Activated CD8-positive, alpha-beta memory T cell treated with anti-CD3 and anti-CD28 coated beads, Interleukin-2, amount 50 U/mL, for 24 hours (primary cell): Measurements from ENCODE around the gene DCDC2.
"Not testable (repeated sequence)": the region's sequence is repeated elsewhere in the genome, so short reads cannot be mapped to it uniquely, and the experiment has no call there.

Experiments used
- DNase-seq: peaks from one replicate; pipeline ENCODE4 v3.0.0-alpha.2; 2020; ENCODE audit errors: extremely low read depth

Gene DCDC2

GRCh38 chr6:24327756-24328155 lies 30.1 kb downstream of the DCDC2 start:
- DNase-seq = no peak

- DNase-seq = no peak
Measured at GRCh38 chr6:24325978-24326377, 31.9 kb downstream of the DCDC2 start.

- DNase-seq = no peak
Measured at GRCh38 chr6:24324617-24325016, 33.2 kb downstream of the DCDC2 start.

- DNase-seq = no peak
Measured at GRCh38 chr6:24323632-24324337, 34.1 kb downstream of the DCDC2 start.

- no peak for DNase-seq
Measured at GRCh38 chr6:24322924-24323323, 34.9 kb downstream of the DCDC2 start.

GRCh38 chr6:24322446-24322845 lies 35.4 kb downstream of the DCDC2 start:
- not testable (repeated sequence) for DNase-seq

GRCh38 chr6:24321538-24322162 lies 36.2 kb downstream of the DCDC2 start:
- DNase-seq = no peak

GRCh38 chr6:24313251-24314141 lies 44.4 kb downstream of the DCDC2 start:
- DNase-seq = no peak

- not testable (repeated sequence) for DNase-seq
Measured at GRCh38 chr6:24311775-24312174, 46.1 kb downstream of the DCDC2 start.

- no peak for DNase-seq
Measured at GRCh38 chr6:24307881-24308280, 50.0 kb downstream of the DCDC2 start.

GRCh38 chr6:24306936-24307335 lies 50.9 kb downstream of the DCDC2 start:
- no peak for DNase-seq

GRCh38 chr6:24306038-24306437 lies 51.8 kb downstream of the DCDC2 start:
- DNase-seq = no peak

GRCh38 chr6:24296944-24297343 lies 60.9 kb downstream of the DCDC2 start:
- DNase-seq = no peak

- not testable (repeated sequence) for DNase-seq
Measured at GRCh38 chr6:24293852-24294251, 64.0 kb downstream of the DCDC2 start.

- DNase-seq = no peak
Measured at GRCh38 chr6:24287239-24287638, 70.6 kb downstream of the DCDC2 start.

- DNase-seq = no peak
Measured at GRCh38 chr6:24284006-24284405, 73.9 kb downstream of the DCDC2 start.

- no peak for DNase-seq
Measured at GRCh38 chr6:24283043-24283985, 74.5 kb downstream of the DCDC2 start.

- no peak for DNase-seq
Measured at GRCh38 chr6:24274441-24275083, 83.3 kb downstream of the DCDC2 start.

GRCh38 chr6:24273096-24273870 lies 84.6 kb downstream of the DCDC2 start:
- DNase-seq = no peak

GRCh38 chr6:24272553-24272952 lies 85.3 kb downstream of the DCDC2 start:
- no peak for DNase-seq
